Astrocyte (in vitro differentiated cells and primary cell): ENCODE results near the gene SND1. TPM values are rescaled to one million over a fixed set of nuclear protein-coding genes. Genes with fewer than 3 reads are reported as not detected.

Experiments used
- DNase-seq: peaks from one replicate; pipeline ENCODE4 v3.0.0-alpha.2; 2010; ENCODE audit warnings: low read depth
- FAIRE-seq: peaks from 2 replicates; lab custom pipeline; 2011; peaks lifted over from hg19 to GRCh38; lab: Jason Lieb, UNC
- H2AFZ ChIP-seq: 2 replicates; pipeline ENCODE4 v1.6.0; 2012; ENCODE audit warnings: low read depth, low read length, inconsistent platforms
- H3K27ac ChIP-seq: 2 replicates; pipeline ENCODE4 v1.5.1; 2011; ENCODE audit warnings: low read depth, low read length, inconsistent platforms
- H3K27me3 ChIP-seq: 2 replicates; pipeline ENCODE4 v1.6.0; 2011; ENCODE audit warnings: low read length, inconsistent platforms; ENCODE audit not compliant: insufficient read depth
- H3K36me3 ChIP-seq: 2 replicates; pipeline ENCODE4 v1.5.1; 2011; ENCODE audit warnings: low read length, inconsistent platforms; ENCODE audit not compliant: insufficient read depth
- H3K4me1 ChIP-seq: 2 replicates; pipeline ENCODE4 v1.5.1; 2011; ENCODE audit warnings: low read length, inconsistent platforms; ENCODE audit not compliant: insufficient read depth
- H3K4me2 ChIP-seq: 2 replicates; pipeline ENCODE4 v1.6.0; 2012; ENCODE audit warnings: low read length, inconsistent platforms
- H3K4me3 ChIP-seq: 2 replicates; pipeline ENCODE4 v1.5.1; 2011; ENCODE audit warnings: low read depth, mild to moderate bottlenecking, low read length, inconsistent platforms; ENCODE audit not compliant: insufficient read depth
- H3K79me2 ChIP-seq: 2 replicates; pipeline ENCODE4 v1.6.0; 2012; ENCODE audit warnings: mild to moderate bottlenecking, low read length, inconsistent platforms; ENCODE audit not compliant: insufficient read depth
- H3K9ac ChIP-seq: 2 replicates; pipeline ENCODE4 v1.6.0; 2012; ENCODE audit warnings: mild to moderate bottlenecking, low read length, inconsistent platforms
- H3K9me3 ChIP-seq: 2 replicates; pipeline ENCODE4 v1.5.1; 2012; ENCODE audit warnings: low read depth, mild to moderate bottlenecking, low read length, inconsistent platforms; ENCODE audit not compliant: insufficient read depth
- H4K20me1 ChIP-seq: 2 replicates; pipeline ENCODE4 v1.6.0; 2012; ENCODE audit warnings: low read length, inconsistent platforms; ENCODE audit not compliant: insufficient read depth
- H3K27ac Mint-ChIP-seq: one replicate; pipeline ENCODE4 v1.8.0; 2021; ENCODE audit warnings: mild to moderate bottlenecking, mixed read lengths; ENCODE audit not compliant: unreplicated experiment
- H3K27me3 Mint-ChIP-seq: one replicate; pipeline ENCODE4 v1.8.0; 2021; ENCODE audit warnings: low read depth, mixed read lengths; ENCODE audit not compliant: unreplicated experiment
- H3K36me3 Mint-ChIP-seq: one replicate; pipeline ENCODE4 v1.8.0; 2021; ENCODE audit warnings: low read depth, mixed read lengths; ENCODE audit not compliant: unreplicated experiment
- H3K4me1 Mint-ChIP-seq: one replicate; pipeline ENCODE4 v1.8.0; 2021; ENCODE audit warnings: low read depth, mixed read lengths; ENCODE audit not compliant: unreplicated experiment
- H3K4me3 Mint-ChIP-seq: one replicate; pipeline ENCODE4 v1.8.0; 2021; ENCODE audit warnings: mild to moderate bottlenecking, moderate library complexity, mixed read lengths; ENCODE audit not compliant: unreplicated experiment
- H3K9me3 Mint-ChIP-seq: one replicate; pipeline ENCODE4 v1.8.0; 2021; ENCODE audit warnings: mild to moderate bottlenecking, mixed read lengths; ENCODE audit not compliant: unreplicated experiment
- CTCF ChIP-seq: IDR thresholded peaks from 2 replicates; pipeline ENCODE4 v1.5.1; 2011; ENCODE audit warnings: low read depth, mild to moderate bottlenecking, inconsistent platforms, low read length, moderate library complexity; ENCODE audit not compliant: insufficient read depth
- EZH2 ChIP-seq: IDR thresholded peaks from 2 replicates; pipeline ENCODE4 v1.6.1; 2012; ENCODE audit warnings: mild to moderate bottlenecking, low read length, inconsistent platforms; ENCODE audit not compliant: insufficient read depth
- total RNA-seq: library from RNA; stranded (reverse); gene quantifications from 2 replicates; pipeline ENCODE4 v1.2.1, GENCODE V29; 2021

Gene SND1
- total RNA-seq, 1 donor from 2014 or later: 267 TPM

GRCh38 chr7:128069373-128070364 lies 417.7 kb downstream of the SND1 start:
- no peaks in the 10 kb centered on the region for H3K36me3 ChIP-seq
- no peak overlapping the region for H2AFZ ChIP-seq
- Mint-ChIP-seq H3K4me1 (peaks cover 36% of the 10 kb centered on the region), H3K9me3 (no peaks in the 10 kb centered on the region), H3K4me3 (no peak overlapping the region), H3K27ac (peak overlapping the region; percentile 7), H3K27me3 (no peaks in the 10 kb centered on the region), H3K36me3 (peaks cover 13% of the 10 kb centered on the region)
- H3K9ac ChIP-seq: no peak overlapping the region
- H4K20me1 ChIP-seq: peaks cover 91% of the 10 kb centered on the region
- no peak overlapping the region for H3K4me2 ChIP-seq
- no peak overlapping the region for H3K27ac ChIP-seq
- no peak for FAIRE-seq
- H3K9me3 ChIP-seq: no peaks in the 10 kb centered on the region
- H3K79me2 ChIP-seq: no peaks in the 10 kb centered on the region
- peaks cover 11% of the 10 kb centered on the region for H3K4me1 ChIP-seq
- TF ChIP-seq EZH2: no peak
- TF ChIP-seq CTCF: no peak
- H3K27me3 ChIP-seq: no peaks in the 10 kb centered on the region
- no peak overlapping the region for H3K4me3 ChIP-seq
- no peak for DNase-seq

GRCh38 chr7:128071376-128071775 lies 419.4 kb downstream of the SND1 start:
- no peak for FAIRE-seq
- no peak overlapping the region for H3K27ac ChIP-seq
- no peak overlapping the region for H3K4me3 ChIP-seq
- no peaks in the 10 kb centered on the region for H3K79me2 ChIP-seq
- Mint-ChIP-seq H3K4me1 (peaks cover 39% of the 10 kb centered on the region), H3K9me3 (no peaks in the 10 kb centered on the region), H3K27me3 (no peaks in the 10 kb centered on the region), H3K36me3 (peaks cover 15% of the 10 kb centered on the region), H3K4me3 (no peak overlapping the region), H3K27ac (peak overlapping the region; percentile 34)
- no peak overlapping the region for H2AFZ ChIP-seq
- peaks cover 90% of the 10 kb centered on the region for H4K20me1 ChIP-seq
- TF ChIP-seq EZH2: no peak
- no peak for TF ChIP-seq CTCF
- DNase-seq: no peak
- H3K36me3 ChIP-seq: peaks cover 3% of the 10 kb centered on the region
- no peak overlapping the region for H3K9ac ChIP-seq
- H3K9me3 ChIP-seq: no peaks in the 10 kb centered on the region
- peaks cover 17% of the 10 kb centered on the region for H3K4me1 ChIP-seq
- no peaks in the 10 kb centered on the region for H3K27me3 ChIP-seq
- H3K4me2 ChIP-seq: no peak overlapping the region

- FAIRE-seq (no peak), DNase-seq (no peak)
- H4K20me1 ChIP-seq: peaks cover 90% of the 10 kb centered on the region
- H3K4me1 ChIP-seq: peaks cover 20% of the 10 kb centered on the region
- no peaks in the 10 kb centered on the region for H3K27me3 ChIP-seq
- no peak overlapping the region for H3K27ac ChIP-seq
- peaks cover 3% of the 10 kb centered on the region for H3K36me3 ChIP-seq
- Mint-ChIP-seq H3K27me3 (no peaks in the 10 kb centered on the region), H3K9me3 (no peaks in the 10 kb centered on the region), H3K4me3 (no peak overlapping the region), H3K27ac (no peak overlapping the region), H3K36me3 (peaks cover 15% of the 10 kb centered on the region), H3K4me1 (peaks cover 39% of the 10 kb centered on the region)
- no peaks in the 10 kb centered on the region for H3K9me3 ChIP-seq
- H2AFZ ChIP-seq: no peak overlapping the region
- no peak overlapping the region for H3K9ac ChIP-seq
- H3K4me3 ChIP-seq: no peak overlapping the region
- TF ChIP-seq CTCF: no peak
- TF ChIP-seq EZH2: no peak
- no peak overlapping the region for H3K4me2 ChIP-seq
- H3K79me2 ChIP-seq: no peaks in the 10 kb centered on the region
Observed at GRCh38 chr7:128071801-128072200, 419.8 kb downstream of the SND1 start.
